OCI-LY1 (cell line): Measurements from ENCODE around the gene GOLGB1.

ENCODE experiments used
- H2AFZ ChIP-seq: fragments of 200-600 bp; sonication (generic), shearing (Covaris generic); 2 replicates; pipeline ENCODE4 v1.6.0; 2014; ENCODE audit warnings: antibody characterized with exemption, mild to moderate bottlenecking, low read length
- H3F3A ChIP-seq: fragments of 200-600 bp; sonication (generic), shearing (Covaris generic); 2 replicates; pipeline ENCODE4 v1.6.0; 2014; ENCODE audit warnings: mild to moderate bottlenecking, antibody characterized with exemption, low read length, moderate library complexity; ENCODE audit not compliant: insufficient read depth
- H3K27ac ChIP-seq: fragments of 200-600 bp; sonication (generic); 2 replicates; pipeline ENCODE4 v1.5.1; 2014; ENCODE audit warnings: low read length, mixed run types, mild to moderate bottlenecking, low read depth; ENCODE audit not compliant: poor library complexity, severe bottlenecking
- H3K27me3 ChIP-seq: fragments of 200-600 bp; sonication (generic); 2 replicates; pipeline ENCODE4 v1.6.0; 2014; ENCODE audit warnings: antibody characterized with exemption, mild to moderate bottlenecking, low read length, moderate library complexity; ENCODE audit not compliant: insufficient read depth
- H3K36me3 ChIP-seq: fragments of 200-600 bp; sonication (generic); 2 replicates; pipeline ENCODE4 v1.6.1; 2014; ENCODE audit warnings: mild to moderate bottlenecking, antibody characterized with exemption, low read length, moderate library complexity, mixed read lengths; ENCODE audit not compliant: insufficient read depth
- H3K4me1 ChIP-seq: fragments of 200-600 bp; sonication (generic); 2 replicates; pipeline ENCODE4 v1.5.1; 2014; ENCODE audit warnings: mild to moderate bottlenecking, low read length, moderate library complexity; ENCODE audit not compliant: insufficient read depth, severe bottlenecking
- H3K4me2 ChIP-seq: fragments of 200-600 bp; sonication (generic), shearing (Covaris generic); 2 replicates; pipeline ENCODE4 v1.6.1; 2014; ENCODE audit warnings: low read length
- H3K4me3 ChIP-seq: fragments of 200-600 bp; sonication (generic); 2 replicates; pipeline ENCODE4 v1.5.1; 2014; ENCODE audit warnings: low read length, low read depth, mild to moderate bottlenecking, mixed read lengths; ENCODE audit not compliant: poor library complexity, severe bottlenecking
- H3K79me2 ChIP-seq: fragments of 200-600 bp; shearing (Covaris generic); 2 replicates; pipeline ENCODE4 v1.6.1; 2016; ENCODE audit warnings: mixed run types, low read length, mixed read lengths; ENCODE audit not compliant: insufficient read depth
- H3K9ac ChIP-seq: fragments of 200-600 bp; sonication (generic), shearing (Covaris generic); 2 replicates; pipeline ENCODE4 v1.6.1; 2014; ENCODE audit warnings: mild to moderate bottlenecking, low read length, mixed read lengths
- H3K9me2 ChIP-seq: fragments of 200-600 bp; sonication (generic), shearing (Covaris generic); 2 replicates; pipeline ENCODE4 v1.6.1; 2014; ENCODE audit warnings: low read depth, mild to moderate bottlenecking, low read length, mixed read lengths
- H3K9me3 ChIP-seq: fragments of 200-600 bp; shearing (Covaris generic); 2 replicates; pipeline ENCODE4 v1.6.1; 2014; ENCODE audit warnings: low read length, mixed read lengths
- H4K20me1 ChIP-seq: fragments of 200-600 bp; sonication (generic), shearing (Covaris generic); 2 replicates; pipeline ENCODE4 v1.6.0; 2016; ENCODE audit warnings: mild to moderate bottlenecking, low read length; ENCODE audit not compliant: insufficient read depth
- CTCF ChIP-seq: fragments of 200-600 bp; sonication (generic), shearing (Covaris generic); IDR thresholded peaks from 2 replicates; pipeline ENCODE4 v1.5.1; 2017; ENCODE audit warnings: mild to moderate bottlenecking, antibody characterized with exemption, low read length, moderate library complexity, mixed read lengths
- EZH2 ChIP-seq: fragments of 200-600 bp; sonication (generic), shearing (Covaris generic); IDR thresholded peaks from 2 replicates; pipeline ENCODE4 v1.8.0; 2017; ENCODE audit warnings: borderline replicate concordance, mixed run types, mild to moderate bottlenecking, antibody characterized with exemption, low read length, moderate library complexity, mixed read lengths

The GOLGB1 gene

GRCh38 chr3:121619691-121620090 lies 129.8 kb downstream of the GOLGB1 start:
- Histone ChIP-seq H3K4me1 (no peaks in the 10 kb centered on the region), H3K9me2 (no peaks in the 10 kb centered on the region), H3K9me3 (no peaks in the 10 kb centered on the region), H3K27ac (no peak overlapping the region), H3K4me3 (no peak overlapping the region), H3K27me3 (no peaks in the 10 kb centered on the region), H3F3A (no peaks in the 10 kb centered on the region), H4K20me1 (no peaks in the 10 kb centered on the region), H3K36me3 (no peaks in the 10 kb centered on the region), H3K79me2 (no peaks in the 10 kb centered on the region), H2AFZ (no peak overlapping the region), H3K9ac (no peak overlapping the region), H3K4me2 (no peak overlapping the region)
- TF ChIP-seq EZH2 (no peak), CTCF (no peak)
